Measurements from ENCODE around the gene SLC8A2.

The SLC8A2 gene

GRCh38 chr19:47497050-47497766 is 25.5 kb upstream of the SLC8A2 start:
- no peak overlapping the region for H3K4me3 ChIP-seq (replicated peaks; ENCODE audit: low read depth, low read length)
- no peak for TF ChIP-seq CTCF (IDR thresholded peaks at IDR 0.05; ENCODE audit: low read length, missing control alignments)
- DNase-seq (ENCODE audit: low read depth): no peak

GRCh38 chr19:47495478-47496372 is 24.0 kb upstream of the SLC8A2 start:
- TF ChIP-seq CTCF (IDR thresholded peaks at IDR 0.05; ENCODE audit: low read length, missing control alignments): no peak
- no peak for DNase-seq (ENCODE audit: low read depth)
- H3K4me3 ChIP-seq (replicated peaks; ENCODE audit: low read depth, low read length): no peak overlapping the region

GRCh38 chr19:47494729-47495128 is 23.0 kb upstream of the SLC8A2 start:
- TF ChIP-seq CTCF (IDR thresholded peaks at IDR 0.05; ENCODE audit: low read length, missing control alignments): no peak
- DNase-seq (ENCODE audit: low read depth): no peak
- H3K4me3 ChIP-seq (replicated peaks; ENCODE audit: low read depth, low read length): no peak overlapping the region

- no peak for TF ChIP-seq CTCF (IDR thresholded peaks at IDR 0.05; ENCODE audit: low read length, missing control alignments)
- no peak for DNase-seq (ENCODE audit: low read depth)
- no peak overlapping the region for H3K4me3 ChIP-seq (replicated peaks; ENCODE audit: low read depth, low read length)
Measured at GRCh38 chr19:47494211-47494547, 22.5 kb upstream of the SLC8A2 start.

GRCh38 chr19:47493378-47494210 is 21.9 kb upstream of the SLC8A2 start:
- no peak for DNase-seq (ENCODE audit: low read depth)
- no peak overlapping the region for H3K4me3 ChIP-seq (replicated peaks; ENCODE audit: low read depth, low read length)
- no peak for TF ChIP-seq CTCF (IDR thresholded peaks at IDR 0.05; ENCODE audit: low read length, missing control alignments)

- no peak for DNase-seq (ENCODE audit: low read depth)
- H3K4me3 ChIP-seq (replicated peaks; ENCODE audit: low read depth, low read length): no peak overlapping the region
- TF ChIP-seq CTCF (IDR thresholded peaks at IDR 0.05; ENCODE audit: low read length, missing control alignments): no peak
Measured at GRCh38 chr19:47492571-47493377, 21.1 kb upstream of the SLC8A2 start.
